Measurements from ENCODE around the gene SLC9A3.

- TF ChIP-seq CTCF (conservative IDR thresholded peaks at IDR 0.05), result no peak
- no peak for TF ChIP-seq ZFX (IDR thresholded peaks at IDR 0.05)
Observed at GRCh38 chr5:538271-538771, 14.1 kb upstream of the SLC9A3 start.

Measured in C4-2B (cell line).